K562 (cell line): ENCODE measurements around the gene RFESD. TPM values are rescaled to one million over a fixed set of nuclear protein-coding genes. Genes with fewer than 3 reads are reported as not detected.

ENCODE experiments used
- CC2D1A ChIP-seq: fragments of 450-650 bp; IDR thresholded peaks from 2 replicates; pipeline ENCODE4 v1.6.1; 2017; ENCODE audit warnings: mild to moderate bottlenecking
- CXXC5 ChIP-seq: fragments of 250-450 bp; sonication (Bioruptor Pico); IDR thresholded peaks from 2 replicates; pipeline ENCODE4 v1.8.0; 2022; ENCODE audit warnings: inconsistent platforms, mild to moderate bottlenecking, moderate library complexity
- GABPB2 ChIP-seq: fragments of 250-450 bp; sonication (Bioruptor Pico); conservative IDR thresholded peaks from 2 replicates; pipeline ENCODE4 v1.5.1; 2021; ENCODE audit warnings: mild to moderate bottlenecking
- HDAC1 ChIP-seq, 2 experiments: fragments of 450-650 bp; IDR thresholded peaks; 2 replicates each; pipeline ENCODE4 v1.6.1; 2016 to 2017; ENCODE audit warnings: inconsistent platforms in 1 of 2, mild to moderate bottlenecking in 1 of 2, moderate library complexity in 1 of 2
- KLF13 ChIP-seq: fragments of 450-650 bp; IDR thresholded peaks from 2 replicates; pipeline ENCODE4 v1.6.1; 2016; ENCODE audit warnings: missing genetic modification characterization, low read depth, mild to moderate bottlenecking, missing compliant biosample characterization, moderate library complexity, borderline replicate concordance
- MNT ChIP-seq, 2 experiments: fragments of 450-650 bp; conservative IDR thresholded peaks; 2 replicates each; pipeline ENCODE4 v1.6.1; 2017; ENCODE audit warnings: mild to moderate bottlenecking in 2 of 2, moderate library complexity in 2 of 2
- NFATC3 ChIP-seq: fragments of 450-650 bp; IDR thresholded peaks from 2 replicates; pipeline ENCODE4 v1.6.1; 2017; ENCODE audit warnings: mild to moderate bottlenecking
- NFIC ChIP-seq: fragments of 450-650 bp; IDR thresholded peaks from 2 replicates; pipeline ENCODE4 v1.6.1; 2017; ENCODE audit warnings: mild to moderate bottlenecking, inconsistent platforms
- NR1H2 ChIP-seq: sonication (generic); formaldehyde crosslinking; IDR thresholded peaks from 2 replicates; pipeline ENCODE4 v1.4.0; 2020; ENCODE audit warnings: mild to moderate bottlenecking, missing genetic modification reagents
- RNF219 ChIP-seq: fragments of 250-450 bp; sonication (Bioruptor Pico); IDR thresholded peaks from 2 replicates; pipeline ENCODE4 v1.5.0; 2022; ENCODE audit warnings: mild to moderate bottlenecking
- SIN3A ChIP-seq, 2 experiments: fragments of 150-350 bp in 1 of 2; IDR thresholded peaks; 2 replicates each; pipeline ENCODE4 v1.6.1; 2011 to 2016; ENCODE audit warnings: borderline replicate concordance in 2 of 2, low read depth in 2 of 2, low read length in 2 of 2, mild to moderate bottlenecking in 2 of 2, moderate library complexity in 2 of 2; ENCODE audit not compliant: control insufficient read depth in 1 of 2
- SRSF9 ChIP-seq: fragments of 200-400 bp; formaldehyde crosslinking; IDR thresholded peaks from 2 replicates; pipeline ENCODE4 v1.6.1; 2017; ENCODE audit warnings: low read depth, low read length, borderline replicate concordance
- ZBTB9 ChIP-seq: fragments of 450-650 bp; formaldehyde crosslinking; IDR thresholded peaks from 2 replicates; pipeline ENCODE4 v1.4.0; 2020; ENCODE audit warnings: mild to moderate bottlenecking, moderate library complexity
- ZNF239 ChIP-seq: fragments of 250-450 bp; sonication (Bioruptor Pico); IDR thresholded peaks from 2 replicates; pipeline ENCODE4 v1.4.0; 2020; ENCODE audit warnings: mild to moderate bottlenecking
- ZNF561 ChIP-seq: fragments of 450-650 bp; formaldehyde crosslinking; conservative IDR thresholded peaks from 2 replicates; pipeline ENCODE4 v1.4.0; 2020; ENCODE audit warnings: mild to moderate bottlenecking, moderate library complexity
- ZNF609 ChIP-seq: sonication (generic); formaldehyde crosslinking; IDR thresholded peaks from 2 replicates; pipeline ENCODE4 v1.8.1; 2023; ENCODE audit warnings: missing genetic modification reagents, mild to moderate bottlenecking, borderline replicate concordance
- ZSCAN32 ChIP-seq: fragments of 450-650 bp; formaldehyde crosslinking; IDR thresholded peaks from 2 replicates; pipeline ENCODE4 v1.4.0; 2020; ENCODE audit warnings: mild to moderate bottlenecking, moderate library complexity
- polyA plus RNA-seq, 8 experiments: library from polyadenylated mRNA; depleted of rRNA in 4 of 8; stranded (reverse) in 5 of 8; unstranded in 3 of 8; fragments of >200 nt; fragmentation: Nextera tagmentation in 2 of 8; fragmentation: Illumina TruSeq in 1 of 8; extraction: Ambion mirVana in 2 of 8; extraction: Trizol in 1 of 8; gene quantifications; 2 replicates each; pipeline versions ENCODE4 v1.2.1 to v1.2.3, GENCODE V29; 2011 to 2014; ENCODE audit warnings: inconsistent platforms in 1 of 8, missing spikeins in 1 of 8
- total RNA-seq, 7 experiments: library from RNA; depleted of rRNA in 6 of 7; stranded (reverse); fragments of >200 nt in 6 of 7; fragmentation: Illumina TruSeq in 2 of 7; extraction: Trizol in 2 of 7; gene quantifications; 2 replicates each; pipeline versions ENCODE4 v1.2.1 to v1.2.3, GENCODE V29; 2011 to 2021; ENCODE audit warnings: low replicate concordance in 1 of 7

RFESD gene
- total and polyA plus RNA-seq, 9 of the 15 experiments (the other 6 are each of a cell fraction or from before 2014, with no cell fraction given): 62.3 to 600 (median 140) TPM

GRCh38 chr5:95646569-95647431, at the start of gene RFESD (continued):
- no peak for TF ChIP-seq RNF219 (CRISPR knock-in tag)
- peak; percentile 89 to 91; a peak in 3 of 4 replicates for TF ChIP-seq SIN3A (IDR thresholded peaks at IDR 0.05; ENCODE audit: borderline replicate concordance in 2 of 2, control insufficient read depth in 1 of 2, low read depth in 2 of 2, low read length in 2 of 2)
- TF ChIP-seq CXXC5 (CRISPR knock-in tag): peak; percentile 96
- TF ChIP-seq GABPB2 (CRISPR knock-in tag): no peak; the same call in 1 of the 2 replicates
- no peak for TF ChIP-seq ZNF609 (CRISPR knock-in tag)
- peak; percentile 89 to 95 for TF ChIP-seq MNT (conservative IDR thresholded peaks at IDR 0.05)
- TF ChIP-seq ZSCAN32: no peak
- no peak; the same call in 1 of the 2 replicates for TF ChIP-seq NFIC
- no peak for TF ChIP-seq ZNF239
- TF ChIP-seq KLF13 (tag): 0 out of 2 replicates have a peak, but pooled peaks have one; percentile 45
- TF ChIP-seq NR1H2 (CRISPR knock-in tag): no peak
- TF ChIP-seq SRSF9: no peak
- TF ChIP-seq CC2D1A: peak; percentile 26; the same call in 1 of the 2 replicates
- peak in 1 of 2 experiments; percentile 72; a peak in 2 of 4 replicates for TF ChIP-seq HDAC1 (IDR thresholded peaks at IDR 0.05)
- TF ChIP-seq NFATC3: no peak
- TF ChIP-seq ZNF561 (CRISPR knock-in tag): no peak
- no peak; the same call in 1 of the 2 replicates for TF ChIP-seq ZBTB9 (CRISPR knock-in tag)
